Peyer's patch (tissue), 4 donors: ENCODE results near the gene KRT1.

Source experiments
- CTCF ChIP-seq, 6 experiments: fragments of 450-650 bp in 4 of 6; fragments of 200-600 bp in 2 of 6; sonication (generic) in 1 of 6; IDR thresholded peaks; one replicate each; pipeline ENCODE4 v1.5.1; 2017 to 2019; ENCODE audit warnings: antibody characterized with exemption in 6 of 6, mild to moderate bottlenecking in 3 of 6, moderate library complexity in 1 of 6
- POLR2A ChIP-seq, 2 donors: fragments of 450-650 bp; IDR thresholded peaks; one replicate each; pipeline ENCODE4 v1.5.1; 2017; ENCODE audit warnings: antibody characterized with exemption in 2 of 2, mild to moderate bottlenecking in 2 of 2, moderate library complexity in 2 of 2

GRCh38 chr12:52637299-52637698 lies 42.9 kb downstream of the KRT1 start:
- TF ChIP-seq CTCF (IDR thresholded peaks at IDR 0.05) (no peak), POLR2A (IDR thresholded peaks at IDR 0.05) (no peak)
